Tibial nerve (tissue), 4 donors: ENCODE measurements around the gene SEPTIN11. TPM values are rescaled to one million over a fixed set of nuclear protein-coding genes. Genes with fewer than 3 reads are reported as not detected.
A peak's percentile ranks its signal among the peaks of the same experiment; 100 is the strongest.
"Not testable (repeated sequence)": the region's sequence is repeated elsewhere in the genome, so short reads cannot be mapped to it uniquely, and the experiment has no call there.

Experiments
- DNase-seq, 2 donors: peaks; one replicate each; pipeline ENCODE4 v3.0.0-alpha.2; 2019; ENCODE audit warnings: low spot score in 2 of 2
- H3K27ac ChIP-seq, 4 donors: fragments of 200-600 bp; sonication (generic) in 3 of 4; one replicate each; pipeline ENCODE4 v1.5.1; 2017 to 2019; ENCODE audit warnings: mild to moderate bottlenecking in 1 of 4
- H3K27me3 ChIP-seq, 2 donors: fragments of 200-600 bp; sonication (generic) in 1 of 2; one replicate each; pipeline versions ENCODE4 v1.5.1 to v1.6.0; 2017 to 2019
- H3K36me3 ChIP-seq, 3 donors: fragments of 200-600 bp; sonication (generic); one replicate each; pipeline ENCODE4 v1.5.1; 2018 to 2019
- H3K4me1 ChIP-seq, 4 donors: fragments of 200-600 bp; sonication (generic) in 3 of 4; one replicate each; pipeline ENCODE4 v1.5.1; 2017 to 2019
- H3K4me3 ChIP-seq, 4 donors: fragments of 200-600 bp; sonication (generic) in 3 of 4; one replicate each; pipeline ENCODE4 v1.5.1; 2017 to 2019; ENCODE audit warnings: mild to moderate bottlenecking in 1 of 4, moderate library complexity in 1 of 4
- H3K9me3 ChIP-seq, 4 donors: fragments of 200-600 bp; sonication (generic) in 3 of 4; one replicate each; pipeline ENCODE4 v1.5.1; 2017 to 2019
- EP300 ChIP-seq, 2 donors: sonication (generic); formaldehyde crosslinking; IDR thresholded peaks; one replicate each; pipeline ENCODE4 v1.6.1; 2017; ENCODE audit warnings: antibody characterized with exemption in 2 of 2, mild to moderate bottlenecking in 1 of 2
- POLR2A ChIP-seq, 2 donors: fragments of 450-650 bp; IDR thresholded peaks; one replicate each; pipeline ENCODE4 v1.6.1; 2017; ENCODE audit warnings: antibody characterized with exemption in 2 of 2, mild to moderate bottlenecking in 2 of 2, moderate library complexity in 2 of 2
- WGBS, 2 donors: methylation state at CpG; one replicate each; pipeline ENCODE4 v1.1.5; 2018; 5-methylcytosine and 5-hydroxymethylcytosine counted together
- total RNA-seq, 4 donors: library from RNA; depleted of rRNA; stranded (reverse); fragments of >200 nt; gene quantifications; one replicate each; pipeline ENCODE4 v1.1.0, GENCODE V29; 2016
- TF ChIP-seq, protein P1 (sequence below), 5 experiments: fragments of 200-600 bp in 3 of 5; fragments of 450-650 bp in 2 of 5; sonication (generic) in 3 of 5; IDR thresholded peaks; one replicate each; pipeline ENCODE4 v1.5.1; 2016 to 2019; ENCODE audit warnings: antibody characterized with exemption in 5 of 5, mild to moderate bottlenecking in 3 of 5, moderate library complexity in 2 of 5

SEPTIN11 gene
- total RNA-seq, 4 donors from 2014 or later = 111 to 205 (median 176) TPM

DNA sequence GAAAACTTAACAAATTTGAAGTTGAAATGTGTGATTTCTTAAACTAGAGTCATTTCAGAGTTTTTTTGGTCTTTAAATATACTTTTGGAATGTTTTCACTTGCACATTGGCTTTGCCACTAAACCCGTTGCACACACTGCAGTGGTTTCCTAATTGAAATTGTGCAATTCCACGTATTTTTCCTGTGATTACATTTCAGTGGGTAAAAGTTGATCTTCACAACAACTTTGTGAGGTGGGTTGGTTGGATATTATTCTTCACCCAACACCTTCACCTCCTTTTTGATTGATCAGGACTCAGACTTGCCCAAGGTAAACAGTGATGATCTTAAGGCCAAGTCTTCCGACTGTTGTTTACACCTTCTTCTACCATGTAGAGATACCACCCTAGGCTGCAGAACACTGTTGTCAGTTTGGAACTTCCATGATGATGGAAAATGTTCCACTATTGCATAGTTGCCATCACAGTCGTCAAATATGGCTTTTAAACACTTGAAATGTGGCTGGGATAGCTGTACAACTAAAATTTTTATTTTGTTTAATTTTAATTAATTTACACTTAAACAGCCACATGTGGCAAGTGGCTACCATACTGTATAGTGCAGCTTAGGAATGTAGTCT is 13.7 kb downstream of the SEPTIN11 start:
- TF ChIP-seq, protein P1, sequence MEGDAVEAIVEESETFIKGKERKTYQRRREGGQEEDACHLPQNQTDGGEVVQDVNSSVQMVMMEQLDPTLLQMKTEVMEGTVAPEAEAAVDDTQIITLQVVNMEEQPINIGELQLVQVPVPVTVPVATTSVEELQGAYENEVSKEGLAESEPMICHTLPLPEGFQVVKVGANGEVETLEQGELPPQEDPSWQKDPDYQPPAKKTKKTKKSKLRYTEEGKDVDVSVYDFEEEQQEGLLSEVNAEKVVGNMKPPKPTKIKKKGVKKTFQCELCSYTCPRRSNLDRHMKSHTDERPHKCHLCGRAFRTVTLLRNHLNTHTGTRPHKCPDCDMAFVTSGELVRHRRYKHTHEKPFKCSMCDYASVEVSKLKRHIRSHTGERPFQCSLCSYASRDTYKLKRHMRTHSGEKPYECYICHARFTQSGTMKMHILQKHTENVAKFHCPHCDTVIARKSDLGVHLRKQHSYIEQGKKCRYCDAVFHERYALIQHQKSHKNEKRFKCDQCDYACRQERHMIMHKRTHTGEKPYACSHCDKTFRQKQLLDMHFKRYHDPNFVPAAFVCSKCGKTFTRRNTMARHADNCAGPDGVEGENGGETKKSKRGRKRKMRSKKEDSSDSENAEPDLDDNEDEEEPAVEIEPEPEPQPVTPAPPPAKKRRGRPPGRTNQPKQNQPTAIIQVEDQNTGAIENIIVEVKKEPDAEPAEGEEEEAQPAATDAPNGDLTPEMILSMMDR (IDR thresholded peaks at IDR 0.05) = no peak
- TF ChIP-seq POLR2A (IDR thresholded peaks at IDR 0.05) (no peak), EP300 (IDR thresholded peaks at IDR 0.05) (peak in 1 of 2 donors; percentile 35)
- Histone ChIP-seq H3K9me3 (no peaks in the 10 kb centered on the region), H3K27me3 (no peaks in the 10 kb centered on the region), H3K4me3 (no peak overlapping the region), H3K27ac (no peak overlapping the region), H3K36me3 (no peaks in the 10 kb centered on the region), H3K4me1 (peaks cover 0 to 15% (median 0%) of the 10 kb centered on the region in 4 donors)
- DNase-seq = no peak
- WGBS, 2 donors = 74 to 75% methylated on average over 4 of the region's 4 CpGs

DNA sequence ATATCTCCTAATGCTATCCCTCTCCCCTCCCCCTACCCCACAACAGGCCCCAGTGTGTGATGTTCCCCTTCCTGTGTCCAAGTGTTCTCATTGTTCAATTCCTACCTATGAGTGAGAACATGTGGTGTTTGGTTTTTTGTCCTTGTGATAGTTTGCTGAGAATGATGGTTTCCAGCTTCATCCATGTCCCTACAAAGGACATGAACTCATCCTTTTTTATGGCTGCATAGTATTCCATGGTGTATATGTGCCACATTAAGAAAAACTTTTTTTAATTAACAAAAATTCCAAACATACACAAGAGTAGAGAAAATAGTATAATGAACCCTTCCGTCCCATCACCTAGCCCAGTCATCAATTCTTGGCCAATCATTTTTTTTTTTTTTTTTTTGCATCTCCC is 14.4 kb downstream of the SEPTIN11 start:
- H3K4me3 ChIP-seq, H3K27ac ChIP-seq, H3K9me3 ChIP-seq, H3K36me3 ChIP-seq, DNase-seq, H3K27me3 ChIP-seq: not testable (repeated sequence)
- 96 to 97% methylated on average over 1 of the region's 1 CpG for WGBS, 2 donors
- peaks cover 0 to 21% (median 0%) of the 10 kb centered on the region in 4 donors for H3K4me1 ChIP-seq

DNA sequence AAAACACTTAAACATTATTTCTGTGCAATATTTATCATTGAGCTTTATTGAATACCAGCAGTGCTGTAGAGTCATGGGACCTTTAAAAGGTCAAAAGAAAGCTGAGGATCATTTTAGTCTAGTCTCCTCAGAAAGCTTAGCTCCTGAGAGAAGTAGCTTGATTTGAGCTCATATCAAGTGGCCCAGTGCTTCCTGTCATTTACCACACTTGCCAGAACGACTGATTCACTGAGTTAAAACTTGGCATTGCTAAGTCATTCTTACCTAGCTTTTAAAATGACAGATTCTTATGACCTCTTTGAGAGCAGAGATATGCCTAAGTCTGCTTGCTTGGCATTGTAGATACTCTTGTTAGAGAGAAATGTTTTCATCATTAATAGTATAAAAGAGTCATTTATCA is 15.2 kb downstream of the SEPTIN11 start:
- peaks cover 0 to 29% (median 0%) of the 10 kb centered on the region in 4 donors for H3K4me1 ChIP-seq
- no peak overlapping the region for H3K27ac ChIP-seq
- TF ChIP-seq, protein P1 (IDR thresholded peaks at IDR 0.05) = no peak
- no peak for TF ChIP-seq POLR2A (IDR thresholded peaks at IDR 0.05)
- no peaks in the 10 kb centered on the region for H3K9me3 ChIP-seq
- DNase-seq = no peak
- no peaks in the 10 kb centered on the region for H3K27me3 ChIP-seq
- no peaks in the 10 kb centered on the region for H3K36me3 ChIP-seq
- WGBS, 2 donors = 52 to 63% methylated on average over 1 of the region's 1 CpG
- H3K4me3 ChIP-seq = no peak overlapping the region

DNA sequence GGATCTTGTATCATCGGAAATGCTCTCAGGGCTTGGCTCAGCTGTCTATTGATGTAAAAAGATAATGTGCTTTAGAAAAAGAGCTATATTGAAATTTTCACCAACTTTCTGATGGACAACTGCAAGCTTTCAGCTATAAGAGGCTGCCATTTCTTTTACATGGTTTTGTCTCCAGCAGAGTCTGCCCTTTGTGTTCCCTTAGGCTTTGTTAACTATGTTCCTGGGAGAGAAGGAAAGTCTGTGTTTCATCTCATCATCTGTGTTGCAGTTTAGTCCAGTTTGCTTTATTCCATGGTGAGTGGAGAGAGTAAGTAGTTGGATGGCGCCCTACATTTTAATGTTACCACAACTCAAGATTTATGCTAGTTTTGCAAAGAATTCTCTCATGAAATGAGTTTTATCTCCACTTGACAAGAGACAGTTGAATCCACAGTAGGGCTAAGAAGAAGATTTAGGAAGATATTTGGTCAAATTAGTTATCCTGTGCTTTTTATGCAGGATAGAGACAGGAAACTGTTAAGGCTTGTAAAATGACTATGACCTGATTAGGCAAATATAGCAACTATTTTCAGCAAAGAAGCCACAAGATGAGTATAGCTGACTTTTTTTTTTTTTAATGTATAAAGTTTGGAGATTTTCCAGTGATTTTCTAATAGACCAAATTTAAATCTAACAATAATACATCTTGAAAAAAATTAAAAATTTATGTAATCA is 16.5 kb downstream of the SEPTIN11 start:
- Histone ChIP-seq H3K27me3 (no peaks in the 10 kb centered on the region), H3K27ac (no peak overlapping the region), H3K4me1 (peaks cover 0 to 31% (median 3%) of the 10 kb centered on the region in 4 donors), H3K4me3 (no peak overlapping the region), H3K36me3 (no peaks in the 10 kb centered on the region), H3K9me3 (no peaks in the 10 kb centered on the region)
- no peak for DNase-seq
- TF ChIP-seq POLR2A (IDR thresholded peaks at IDR 0.05) (no peak), EP300 (IDR thresholded peaks at IDR 0.05) (no peak)
- TF ChIP-seq, protein P1 (IDR thresholded peaks at IDR 0.05) = no peak
- 86 to 93% methylated on average over 2 of the region's 2 CpGs for WGBS, 2 donors

DNA sequence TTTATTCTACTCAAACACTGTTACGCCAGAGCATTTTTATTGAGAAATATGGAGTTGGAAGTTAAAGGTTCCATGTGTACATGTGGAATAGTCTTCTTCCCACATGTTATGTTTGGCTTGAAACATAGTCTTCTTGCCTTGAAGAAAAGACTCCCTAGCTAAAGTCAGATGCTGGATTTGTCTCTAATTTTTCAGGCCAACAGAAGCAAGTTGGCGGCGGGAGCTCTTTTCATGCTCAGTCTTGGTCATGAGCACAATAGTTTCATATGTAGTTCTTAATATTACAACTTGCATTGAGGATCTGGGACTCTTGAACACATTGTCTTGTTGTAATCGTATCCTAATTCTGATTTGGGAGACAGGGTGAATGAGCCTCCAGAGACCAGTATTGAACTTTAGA is 19.4 kb downstream of the SEPTIN11 start:
- Histone ChIP-seq H3K36me3 (no peaks in the 10 kb centered on the region), H3K27ac (peak overlapping the region in 3 of 4 donors; percentile 17 to 68 (median 60)), H3K4me3 (no peak overlapping the region), H3K9me3 (no peaks in the 10 kb centered on the region), H3K27me3 (no peaks in the 10 kb centered on the region), H3K4me1 (peaks cover 0 to 39% (median 3%) of the 10 kb centered on the region in 4 donors)
- TF ChIP-seq POLR2A (IDR thresholded peaks at IDR 0.05) (no peak), EP300 (IDR thresholded peaks at IDR 0.05) (peak in 1 of 2 donors; percentile 34)
- TF ChIP-seq, protein P1 (IDR thresholded peaks at IDR 0.05) = no peak
- 52 to 55% methylated on average over 4 of the region's 4 CpGs for WGBS, 2 donors
- DNase-seq = no peak
